GM23338 (cell line): ENCODE measurements around the gene PSMB7.

Experiments
- CREB1 ChIP-seq: fragments of 250-450 bp; sonication (Bioruptor Pico); IDR thresholded peaks from 2 replicates; pipeline ENCODE4 v1.5.0; 2020; ENCODE audit warnings: low read depth, mild to moderate bottlenecking, moderate library complexity
- CTCF ChIP-seq, 2 experiments: fragments of 200-600 bp in 1 of 2; sonication (generic) in 1 of 2; conservative IDR thresholded peaks; 2 replicates each; pipeline versions ENCODE4 v1.5.1 to v1.6.1; 2016 to 2017; ENCODE audit warnings: antibody characterized with exemption in 2 of 2, low read depth in 2 of 2, mild to moderate bottlenecking in 2 of 2, moderate library complexity in 1 of 2
- JUNB ChIP-seq: IDR thresholded peaks from one replicate; pipeline ENCODE4 v1.6.1; 2016; ENCODE audit warnings: antibody characterized with exemption; ENCODE audit not compliant: unreplicated experiment
- REST ChIP-seq: IDR thresholded peaks from one replicate; pipeline ENCODE4 v1.6.1; 2018; ENCODE audit warnings: antibody characterized with exemption; ENCODE audit not compliant: unreplicated experiment
- ZNF462 ChIP-seq: fragments of 250-450 bp; sonication (Bioruptor Pico); IDR thresholded peaks from 2 replicates; pipeline ENCODE4 v1.5.0; 2020; ENCODE audit warnings: mild to moderate bottlenecking, moderate library complexity

- TF ChIP-seq CTCF (conservative IDR thresholded peaks at IDR 0.05; ENCODE audit: low read depth in 2 of 2) (peak; percentile 59 to 61), CREB1 (CRISPR knock-in tag) (no peak), JUNB (no peak), ZNF462 (no peak), REST (no peak)
These were observed 22.3 kb downstream of the PSMB7 start for GRCh38 chr9:124392871-124393460.
